Astrocyte (in vitro differentiated cells and primary cell): ENCODE data around the gene CCHCR1.
"Not testable (repeated sequence)": the region's sequence is repeated elsewhere in the genome, so short reads cannot be mapped to it uniquely, and the experiment has no call there.

Experiments used
- CTCF ChIP-seq: IDR thresholded peaks from 2 replicates; pipeline ENCODE4 v1.5.1; 2011; ENCODE audit warnings: low read depth, mild to moderate bottlenecking, inconsistent platforms, low read length, moderate library complexity; ENCODE audit not compliant: insufficient read depth
- EZH2 ChIP-seq: IDR thresholded peaks from 2 replicates; pipeline ENCODE4 v1.6.1; 2012; ENCODE audit warnings: mild to moderate bottlenecking, low read length, inconsistent platforms; ENCODE audit not compliant: insufficient read depth

GRCh38 chr6:31183859-31184258, 26.3 kb upstream of the CCHCR1 start:
- TF ChIP-seq CTCF, EZH2: not testable (repeated sequence)
